ENCODE data around the gene IL6ST. TPM values are rescaled to one million over a fixed set of nuclear protein-coding genes. Genes with fewer than 3 reads are reported as not detected.

The IL6ST gene
- total RNA-seq, 2 experiments from 2014 or later = 377 to 404 TPM

DNA sequence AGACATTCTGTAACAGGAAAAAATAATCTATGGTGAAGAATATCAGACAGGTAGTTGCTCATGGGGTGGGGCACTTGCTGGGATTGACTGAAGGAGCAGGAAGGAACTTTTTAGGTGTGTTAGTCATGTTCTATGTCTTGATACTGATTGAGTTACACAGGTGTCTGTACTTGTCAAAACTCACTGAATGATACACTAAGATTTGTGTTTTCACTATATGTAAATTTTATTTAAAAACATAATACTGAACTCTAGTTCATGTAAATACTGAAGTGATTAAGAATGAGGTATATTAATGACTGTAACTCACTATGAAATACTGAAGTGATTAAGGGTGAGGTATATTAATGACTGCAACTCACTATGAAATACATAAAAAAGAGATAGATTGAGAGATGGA lies 28.5 kb downstream of the IL6ST start:
- H3K36me3 Mint-ChIP-seq (ENCODE audit: low read depth) = peaks cover 93% of the 10 kb centered on the region

GRCh38 chr5:55965525-55965924 lies 29.2 kb downstream of the IL6ST start:
- Mint-ChIP-seq H3K4me3 (no peak overlapping the region), H3K9me3 (no peaks in the 10 kb centered on the region), H3K4me1 (ENCODE audit: low read depth) (peaks cover 60% of the 10 kb centered on the region), H3K27me3 (no peaks in the 10 kb centered on the region), H3K36me3 (ENCODE audit: low read depth) (peaks cover 93% of the 10 kb centered on the region), H3K27ac (peak overlapping the region; percentile 64)
- H3K27ac ChIP-seq (ENCODE audit: low read depth in 1 of 2, low read length in 2 of 2) = no peak overlapping the region
- H3K36me3 ChIP-seq (ENCODE audit: insufficient read depth, low read length) = peaks cover 76% of the 10 kb centered on the region
- ATAC-seq (ENCODE audit: poor library complexity) (no peak), DNase-seq (no peak)
- no peaks in the 10 kb centered on the region for H3K9me3 ChIP-seq (ENCODE audit: control insufficient read depth in 1 of 2, insufficient read depth in 1 of 2, low read length in 2 of 2)
- intact Hi-C loops (cut with DNase I, micrococcal nuclease) = no loop called here
- POLR2A ChIA-PET = no interaction called here
- H3K27me3 ChIP-seq (ENCODE audit: control insufficient read depth in 1 of 2, insufficient read depth in 2 of 2, low read length in 2 of 2) = no peaks in the 10 kb centered on the region
- H3K4me3 ChIP-seq (ENCODE audit: low read length) = no peak overlapping the region
- H3K4me1 ChIP-seq (ENCODE audit: insufficient read depth, low read length) = peaks cover 6% of the 10 kb centered on the region
- TF ChIP-seq CTCF (IDR thresholded peaks at IDR 0.05) = no peak
- CTCF ChIA-PET = interaction anchor here (0.6 kb wide), 1 partner anchor 29 kb away, joined by 3 read pairs; no protein-coding TSS in a partner anchor

More for the DNA sequence above, 28.5 kb downstream of the IL6ST start:
- Mint-ChIP-seq H3K27ac (peak overlapping the region; percentile 64), H3K4me3 (peak overlapping the region; percentile 2), H3K27me3 (no peaks in the 10 kb centered on the region), H3K4me1 (ENCODE audit: low read depth) (peaks cover 67% of the 10 kb centered on the region), H3K9me3 (no peaks in the 10 kb centered on the region)
- Histone ChIP-seq H3K9me3 (ENCODE audit: control insufficient read depth in 1 of 2, insufficient read depth in 1 of 2, low read length in 2 of 2) (no peaks in the 10 kb centered on the region), H3K36me3 (ENCODE audit: insufficient read depth, low read length) (peaks cover 73% of the 10 kb centered on the region), H3K27ac (ENCODE audit: low read depth in 1 of 2, low read length in 2 of 2) (no peak overlapping the region), H3K4me1 (ENCODE audit: insufficient read depth, low read length) (peaks cover 7% of the 10 kb centered on the region), H3K27me3 (ENCODE audit: control insufficient read depth in 1 of 2, insufficient read depth in 2 of 2, low read length in 2 of 2) (no peaks in the 10 kb centered on the region), H3K4me3 (ENCODE audit: low read length) (no peak overlapping the region)
- ChIA-PET POLR2A (no interaction called here), CTCF (interaction anchor here (0.6 kb wide), 1 partner anchor 21 kb away, joined by 5 read pairs; no protein-coding TSS in a partner anchor)
- intact Hi-C loops (cut with DNase I, micrococcal nuclease) = no loop called here
- no peak for TF ChIP-seq CTCF (IDR thresholded peaks at IDR 0.05)
- ATAC-seq (ENCODE audit: poor library complexity) (no peak), DNase-seq (no peak)

DNA sequence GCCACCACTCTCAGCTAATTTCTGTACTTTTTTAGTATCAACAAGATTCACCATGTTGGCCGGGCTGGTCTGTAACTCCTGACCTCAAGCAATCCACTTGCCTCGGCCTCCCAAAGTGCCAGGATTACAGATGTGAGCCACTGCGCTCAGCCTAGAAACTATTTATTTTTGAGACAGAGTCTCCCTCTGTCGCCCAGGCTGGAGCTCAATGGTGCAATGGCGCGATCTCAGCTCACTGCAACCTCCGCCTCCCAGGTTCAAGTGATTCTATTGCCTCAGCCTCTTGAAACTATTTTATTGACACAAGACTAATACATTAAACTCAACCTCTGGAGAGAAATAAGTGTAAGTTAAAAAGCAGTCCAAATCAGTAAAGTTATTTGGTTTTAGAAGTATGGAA lies 34.0 kb downstream of the IL6ST start:
- H3K36me3 Mint-ChIP-seq (ENCODE audit: low read depth) = peaks cover 89% of the 10 kb centered on the region
- Histone ChIP-seq H3K4me3 (ENCODE audit: low read length) (no peak overlapping the region), H3K9me3 (ENCODE audit: control insufficient read depth in 1 of 2, insufficient read depth in 1 of 2, low read length in 2 of 2) (no peaks in the 10 kb centered on the region), H3K36me3 (ENCODE audit: insufficient read depth, low read length) (peaks cover 83% of the 10 kb centered on the region), H3K27ac (ENCODE audit: low read depth in 1 of 2, low read length in 2 of 2) (no peak overlapping the region), H3K4me1 (ENCODE audit: insufficient read depth, low read length) (no peaks in the 10 kb centered on the region), H3K27me3 (ENCODE audit: control insufficient read depth in 1 of 2, insufficient read depth in 2 of 2, low read length in 2 of 2) (no peaks in the 10 kb centered on the region)
- H3K27ac Mint-ChIP-seq = peak overlapping the region; percentile 24
- H3K9me3 Mint-ChIP-seq = no peaks in the 10 kb centered on the region
- ATAC-seq (ENCODE audit: poor library complexity) (no peak), DNase-seq (no peak)
- no peak for TF ChIP-seq CTCF (IDR thresholded peaks at IDR 0.05)
- CTCF ChIA-PET = interaction anchor here (0.6 to 0.9 kb wide), 2 partner anchors 24 to 240 kb away, joined by 3 read pairs; no protein-coding TSS in a partner anchor
- no peak overlapping the region for H3K4me3 Mint-ChIP-seq
- intact Hi-C loops (cut with DNase I, micrococcal nuclease) = no loop called here
- H3K27me3 Mint-ChIP-seq = no peaks in the 10 kb centered on the region
- peaks cover 45% of the 10 kb centered on the region for H3K4me1 Mint-ChIP-seq (ENCODE audit: low read depth)
- POLR2A ChIA-PET = interaction anchor here (0.6 to 1.8 kb wide), 2 partner anchors 17 to 146 kb away, joined by 3 to 4 read pairs; no protein-coding TSS in a partner anchor

Data from CD4-positive, alpha-beta T cell (primary cell).